H1 (cell line): ENCODE results near the gene CCNY. TPM values are rescaled to one million over a fixed set of nuclear protein-coding genes. Genes with fewer than 3 reads are reported as not detected.

ENCODE experiments used
- CTCF ChIA-PET: fragments of 300-600 bp; sonication (Branson Sonifier 250); formaldehyde crosslinking; loops from one replicate; lab custom pipeline; 2021; ENCODE audit not compliant: partially characterized antibody; lab: Charles Lee
- POLR2A ChIA-PET: fragments of 300-600 bp; sonication (Branson Sonifier 250); formaldehyde crosslinking; loops from one replicate; lab custom pipeline; 2021; ENCODE audit warnings: inconsistent platforms; ENCODE audit not compliant: partially characterized antibody; lab: Charles Lee
- DNase-seq, 2 experiments: peaks; one replicate each; pipeline versions ENCODE4 v3.0.0 to v3.0.0-alpha.2; 2010 to 2022; ENCODE audit warnings: low spot score in 2 of 2, low read depth in 1 of 2, mixed read lengths in 1 of 2
- FAIRE-seq: peaks from 2 replicates; lab custom pipeline; 2011; peaks lifted over from hg19 to GRCh38; lab: Jason Lieb, UNC
- H2AFZ ChIP-seq: 2 replicates; pipeline ENCODE4 v1.8.1; 2012; ENCODE audit warnings: low read length, inconsistent platforms
- H2AK5ac ChIP-seq: 2 replicates; pipeline ENCODE4 v1.6.1; 2013; ENCODE audit warnings: low read depth, low read length
- H2BK120ac ChIP-seq: replicated peaks from 2 replicates; pipeline ENCODE3; 2013; ENCODE audit warnings: low read depth, low read length, inconsistent platforms
- H2BK12ac ChIP-seq: 2 replicates; pipeline ENCODE4 v1.6.1; 2013; ENCODE audit warnings: low read depth, low read length
- H2BK15ac ChIP-seq: 2 replicates; pipeline ENCODE4 v1.6.1; 2013; ENCODE audit warnings: low read length
- H2BK20ac ChIP-seq: 2 replicates; pipeline ENCODE4 v1.6.1; 2013; ENCODE audit warnings: low read length
- H2BK5ac ChIP-seq: 2 replicates; pipeline ENCODE4 v1.6.1; 2013; ENCODE audit warnings: low read depth, low read length
- H3K14ac ChIP-seq: 2 replicates; pipeline ENCODE4 v1.6.1; 2013; ENCODE audit warnings: inconsistent platforms; ENCODE audit not compliant: insufficient read length
- H3K18ac ChIP-seq: 2 replicates; pipeline ENCODE4 v1.6.1; 2013; ENCODE audit warnings: low read length; ENCODE audit errors: extremely low read depth
- H3K23ac ChIP-seq: 2 replicates; pipeline ENCODE4 v1.6.1; 2013; ENCODE audit warnings: inconsistent platforms; ENCODE audit not compliant: insufficient read length
- H3K23me2 ChIP-seq: 2 replicates; pipeline ENCODE4 v1.6.1; 2013; ENCODE audit warnings: low read depth, low read length
- H3K27ac ChIP-seq: 2 replicates; pipeline ENCODE4 v1.6.1; 2011; ENCODE audit warnings: low read depth, low read length, inconsistent platforms
- H3K27me3 ChIP-seq, 4 experiments: replicated peaks in 1 of 4; 1 replicate in 1 of 4; 2 replicates in 3 of 4; pipeline versions ENCODE4 v1.6.1 to v1.8.1; 2011 to 2013; ENCODE audit warnings: low read length in 3 of 4, mild to moderate bottlenecking in 3 of 4, inconsistent platforms in 2 of 4, mixed read lengths in 2 of 4, moderate library complexity in 1 of 4; ENCODE audit not compliant: control insufficient read depth in 3 of 4, insufficient read depth in 3 of 4; ENCODE audit errors: extremely low read depth in 1 of 4
- H3K36me3 ChIP-seq, 4 experiments: 2 replicates each; pipeline versions ENCODE4 v1.6.1 to v1.8.1; 2011 to 2013; ENCODE audit warnings: mild to moderate bottlenecking in 4 of 4, low read length in 3 of 4, moderate library complexity in 2 of 4, control low read depth in 1 of 4, inconsistent platforms in 1 of 4; ENCODE audit not compliant: insufficient read depth in 4 of 4, control insufficient read depth in 2 of 4
- H3K4ac ChIP-seq: replicated peaks from 2 replicates; pipeline ENCODE3; 2013; ENCODE audit warnings: low read length, low read depth, mixed read lengths, inconsistent platforms; ENCODE audit not compliant: insufficient read length
- H3K4me1 ChIP-seq, 4 experiments: replicated peaks in 1 of 4; 1 replicate in 1 of 4; 2 replicates in 3 of 4; pipeline versions ENCODE4 v1.6.1 to v1.8.1; 2011 to 2013; ENCODE audit warnings: low read length in 3 of 4, inconsistent platforms in 2 of 4, mixed read lengths in 1 of 4; ENCODE audit not compliant: insufficient read depth in 4 of 4, control insufficient read depth in 3 of 4
- H3K4me2 ChIP-seq, 2 experiments: 2 replicates each; pipeline versions ENCODE4 v1.6.1 to v1.8.1; 2011 to 2013; ENCODE audit warnings: low read depth in 2 of 2, low read length in 2 of 2, control low read depth in 1 of 2, inconsistent platforms in 1 of 2, mild to moderate bottlenecking in 1 of 2; ENCODE audit not compliant: insufficient read depth in 1 of 2
- H3K4me3 ChIP-seq, 4 experiments: fragments of 200-600, 300-600 bp in 1 of 4; sonication (generic), shearing (Covaris generic), sonication (Bioruptor Twin) in 1 of 4; 2 replicates each; pipeline versions ENCODE4 v1.5.1 to v1.8.1; 2011 to 2016; ENCODE audit warnings: low read length in 4 of 4, low read depth in 3 of 4, control low read depth in 2 of 4, inconsistent platforms in 2 of 4, mild to moderate bottlenecking in 2 of 4, mixed read lengths in 1 of 4, moderate library complexity in 1 of 4; ENCODE audit not compliant: insufficient read depth in 2 of 4; ENCODE audit errors: extremely low read depth in 1 of 4
- H3K56ac ChIP-seq: replicated peaks from 2 replicates; pipeline ENCODE3; 2013; ENCODE audit warnings: low read depth, mild to moderate bottlenecking, mixed read lengths, low read length, inconsistent platforms; ENCODE audit not compliant: insufficient read length
- H3K79me1 ChIP-seq: 2 replicates; pipeline ENCODE4 v1.6.1; 2013; ENCODE audit warnings: low read depth, low read length, control low read depth
- H3K79me2 ChIP-seq, 2 experiments: 2 replicates each; pipeline versions ENCODE4 v1.6.1 to v1.8.1; 2012 to 2013; ENCODE audit warnings: low read length in 2 of 2, mild to moderate bottlenecking in 2 of 2, inconsistent platforms in 1 of 2; ENCODE audit not compliant: insufficient read depth in 2 of 2, control insufficient read depth in 1 of 2
- H3K9ac ChIP-seq, 4 experiments: replicated peaks in 1 of 4; 1 replicate in 1 of 4; 2 replicates in 3 of 4; pipeline versions ENCODE4 v1.6.1 to v1.8.1; 2011 to 2013; ENCODE audit warnings: low read depth in 3 of 4, low read length in 3 of 4, control low read depth in 2 of 4, mild to moderate bottlenecking in 2 of 4, moderate library complexity in 2 of 4, inconsistent platforms in 1 of 4; ENCODE audit errors: extremely low read depth in 1 of 4
- H3K9me3 ChIP-seq, 2 experiments: 2 replicates each; pipeline versions ENCODE4 v1.6.1 to v1.8.1; 2012 to 2013; ENCODE audit warnings: mild to moderate bottlenecking in 2 of 2, moderate library complexity in 2 of 2, control low read depth in 1 of 2, inconsistent platforms in 1 of 2, low read depth in 1 of 2, low read length in 1 of 2, mixed read lengths in 1 of 2; ENCODE audit not compliant: insufficient read depth in 2 of 2
- H4K20me1 ChIP-seq, 2 experiments: replicated peaks in 1 of 2; 2 replicates each; pipeline versions ENCODE3 to v1.8.1; 2011 to 2013; ENCODE audit warnings: inconsistent platforms in 2 of 2, low read length in 2 of 2, mild to moderate bottlenecking in 1 of 2; ENCODE audit not compliant: insufficient read depth in 2 of 2, control insufficient read depth in 1 of 2
- H4K5ac ChIP-seq: 2 replicates; pipeline ENCODE4 v1.6.1; 2013; ENCODE audit warnings: low read length, low read depth, mixed read lengths, inconsistent platforms; ENCODE audit not compliant: insufficient read length
- H4K8ac ChIP-seq: 2 replicates; pipeline ENCODE4 v1.8.0; 2013; ENCODE audit warnings: mild to moderate bottlenecking, moderate library complexity, low read length, inconsistent platforms; ENCODE audit not compliant: insufficient read depth; ENCODE audit errors: extremely low read depth
- H4K91ac ChIP-seq: replicated peaks from 2 replicates; pipeline ENCODE3; 2013; ENCODE audit warnings: low read length, mixed read lengths, inconsistent platforms; ENCODE audit not compliant: insufficient read length
- CEBPB ChIP-seq: IDR thresholded peaks from 2 replicates; pipeline ENCODE4 v1.6.1; 2012; ENCODE audit warnings: low read depth, low read length
- POLR2AphosphoS5 ChIP-seq: IDR thresholded peaks from 2 replicates; pipeline ENCODE4 v1.6.1; 2011; ENCODE audit warnings: low read depth, low read length
- SRF ChIP-seq: IDR thresholded peaks from 2 replicates; pipeline ENCODE4 v1.6.1; 2011; ENCODE audit warnings: mild to moderate bottlenecking, low read depth, low read length, moderate library complexity
- WGBS, 2 experiments: shearing (Covaris generic) in 1 of 2; methylation state at CpG; one replicate each; pipeline versions ENCODE4 v1.1.6 to v1.1.7; 2013 to 2015; ENCODE audit warnings: low lambda C conversion rate in 2 of 2, mixed read lengths in 2 of 2, inconsistent platforms in 1 of 2, low coverage in 1 of 2, missing lambda C conversion rate in 1 of 2; ENCODE audit not compliant: insufficient replicate concordance in 2 of 2, insufficient coverage in 1 of 2, insufficient read length in 1 of 2; ENCODE audit errors: extremely low coverage in 1 of 2, missing lambda C conversion rate in 1 of 2; 5-methylcytosine and 5-hydroxymethylcytosine counted together
- polyA plus RNA-seq, 7 experiments: library from polyadenylated mRNA; depleted of rRNA in 3 of 7; stranded (reverse) in 5 of 7; unstranded in 2 of 7; fragments of >200 nt in 5 of 7; fragments of 200-250 nt in 2 of 7; gene quantifications; 1 replicate in 5 of 7; 2 replicates in 1 of 7; 4 replicates in 1 of 7; pipeline versions ENCODE4 v1.2.1 to v1.2.3, GENCODE V29; 2011 to 2013; ENCODE audit warnings: missing spikeins in 2 of 7, mixed read lengths in 2 of 7
- total RNA-seq: library from RNA; stranded (reverse); fragmentation: NEBNext Ultra II Directional; extraction: Animal tissue kit (Norgen Biotek cat#: 25700); gene quantifications from 2 replicates; pipeline ENCODE4 v1.2.1, GENCODE V29; 2021

The CCNY gene
- total and polyA plus RNA-seq, 2 of the 8 experiments (the other 6 are each of a cell fraction or from before 2014, with no cell fraction given), result 25.3 to 68.2 TPM

GRCh38 chr10:35289198-35289597 is 47.1 kb upstream of the CCNY start:
- no peaks in the 10 kb centered on the region for H3K36me3 ChIP-seq
- POLR2A ChIA-PET, result no interaction called here

More at GRCh38 chr10:35289198-35289597, 47.1 kb upstream of the CCNY start:
- H2BK12ac ChIP-seq, result no peak overlapping the region
- H2BK20ac ChIP-seq, result no peak overlapping the region
- H3K18ac ChIP-seq, result no peak overlapping the region
- H2BK5ac ChIP-seq, result no peak overlapping the region
- H2AFZ ChIP-seq, result no peak overlapping the region
- H3K4ac ChIP-seq, result no peak overlapping the region
- CTCF ChIA-PET, result no interaction called here
- no peak overlapping the region for H2BK120ac ChIP-seq
- H3K9ac ChIP-seq, result no peak overlapping the region
- no peak overlapping the region for H3K56ac ChIP-seq
- no peak overlapping the region for H3K23ac ChIP-seq
- H3K79me1 ChIP-seq, result no peaks in the 10 kb centered on the region
- TF ChIP-seq SRF, result no peak
- TF ChIP-seq CEBPB, result peak; percentile 28; the same call in 1 of the 2 replicates
- TF ChIP-seq POLR2AphosphoS5, result no peak
- H4K8ac ChIP-seq, result no peak overlapping the region
- no peak overlapping the region for H4K5ac ChIP-seq
- H3K79me2 ChIP-seq, result no peaks in the 10 kb centered on the region
- no peaks in the 10 kb centered on the region for H3K27me3 ChIP-seq
- H3K4me1 ChIP-seq, result no peaks in the 10 kb centered on the region
- no peak overlapping the region for H4K91ac ChIP-seq
- no peak overlapping the region for H3K27ac ChIP-seq
- no peaks in the 10 kb centered on the region; the same call in 1 of the 2 replicates for H3K23me2 ChIP-seq
- no peak overlapping the region for H2BK15ac ChIP-seq
- no peak overlapping the region for H3K14ac ChIP-seq
- no peak overlapping the region for H2AK5ac ChIP-seq
- 82% methylated on average over 1 of the region's 1 CpG; no CpG with 5 or more reads in 1 of the 2 experiments for WGBS, 2 experiments
- FAIRE-seq (no peak), DNase-seq (no peak)
- H3K4me3 ChIP-seq, result no peak overlapping the region
- no peaks in the 10 kb centered on the region for H3K9me3 ChIP-seq
- H4K20me1 ChIP-seq, result no peaks in the 10 kb centered on the region
- H3K4me2 ChIP-seq, result no peak overlapping the region
